ENCODE measurements around the gene LRP6. TPM values are rescaled to one million over a fixed set of nuclear protein-coding genes. Genes with fewer than 3 reads are reported as not detected.

LRP6 gene
- total RNA-seq, 2 donors from 2014 or later, result 20.9 to 30.3 TPM

GRCh38 chr12:12195516-12195915, 71.3 kb downstream of the LRP6 start:
- no peak for ATAC-seq
- intact Hi-C loops (cut with DNase I), result no loop called here

DNA sequence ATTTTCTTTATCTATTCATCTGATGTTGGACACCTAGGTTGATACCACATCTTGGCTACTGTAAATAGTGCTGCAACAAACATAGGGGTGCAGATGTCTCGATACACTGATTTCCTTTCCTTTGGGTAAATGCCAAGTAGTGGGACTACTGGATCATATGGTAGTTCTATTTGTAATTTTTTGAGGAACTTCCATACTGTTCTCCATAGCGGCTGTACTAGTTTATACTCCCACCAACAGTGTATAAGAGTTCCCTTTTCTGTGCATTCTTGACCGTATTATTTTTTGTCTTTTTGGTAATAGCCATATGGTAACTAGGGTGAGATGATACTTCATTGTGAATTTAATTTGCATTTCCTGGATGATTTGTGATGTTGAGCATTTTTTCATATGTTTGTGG, 71.8 kb downstream of the LRP6 start:
- no peak for ATAC-seq
- DNase-seq, result no peak
- intact Hi-C loops (cut with DNase I), result no loop called here

More at GRCh38 chr12:12195516-12195915, 71.3 kb downstream of the LRP6 start:
- DNase-seq, result no peak

- DNase-seq (no peak), ATAC-seq (no peak)
- intact Hi-C loops (cut with DNase I), result no loop called here
Measured at GRCh38 chr12:12194206-12194605, 72.6 kb downstream of the LRP6 start.

DNA sequence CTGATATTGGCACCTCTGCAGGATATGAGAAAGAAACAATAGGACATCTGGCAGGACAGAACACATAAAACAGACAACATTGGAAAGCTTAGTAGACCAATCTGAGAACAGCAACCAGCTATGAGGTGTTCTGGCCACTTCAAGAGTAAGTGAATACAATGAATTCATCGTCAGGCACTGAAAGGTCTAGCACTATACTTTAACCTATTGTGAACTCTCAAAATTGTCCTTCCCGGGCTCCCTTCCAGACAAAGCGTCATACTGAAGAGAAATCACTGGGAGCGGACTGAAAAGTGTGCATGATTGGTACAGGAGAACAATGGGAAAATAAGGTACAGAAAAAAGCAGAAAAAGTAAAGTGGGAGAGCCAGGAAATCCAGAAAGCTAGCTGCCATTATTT, 75.8 kb downstream of the LRP6 start:
- no peak for ATAC-seq
- DNase-seq, result no peak
- intact Hi-C loops (cut with DNase I), result no loop called here

GRCh38 chr12:12190087-12190809, 76.6 kb downstream of the LRP6 start:
- intact Hi-C loops (cut with DNase I), result no loop called here
- no peak for DNase-seq
- ATAC-seq, result no peak

GRCh38 chr12:12185414-12185813, 81.4 kb downstream of the LRP6 start:
- intact Hi-C loops (cut with DNase I), result no loop called here
- DNase-seq, result no peak
- no peak for ATAC-seq

DNA sequence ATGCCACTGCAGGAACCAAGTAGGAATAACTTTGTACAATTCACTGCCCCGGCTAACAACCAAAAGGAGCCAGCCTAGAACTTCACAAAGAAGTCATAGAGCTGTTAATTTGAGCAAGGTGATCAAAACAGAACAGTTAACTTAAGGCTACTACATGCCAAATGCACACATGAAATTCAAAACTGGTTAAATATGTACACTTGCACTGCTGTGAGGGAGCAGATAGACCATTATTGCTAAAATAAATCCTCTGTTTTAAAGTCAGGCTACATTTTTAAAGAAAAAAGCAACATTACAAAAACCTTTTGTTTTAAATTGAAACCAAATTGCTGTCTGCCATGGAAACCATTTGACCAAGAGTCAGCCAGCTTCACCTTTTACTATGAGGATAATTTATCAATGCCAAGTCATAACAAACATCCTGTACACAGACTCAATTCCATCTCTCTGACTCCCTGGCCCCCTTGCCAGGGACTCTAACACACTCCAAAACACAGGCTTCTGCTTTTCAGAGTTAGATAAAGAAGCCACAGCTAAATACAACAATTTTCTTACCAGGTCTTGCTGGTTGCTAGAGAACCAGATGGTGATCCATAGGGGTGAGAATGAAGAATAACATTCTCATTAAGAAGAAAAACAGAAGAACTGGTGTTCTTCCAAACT, 84.0 kb downstream of the LRP6 start:
- DNase-seq (no peak), ATAC-seq (peak; percentile 23 to 44)
- intact Hi-C loops (cut with DNase I), result no loop called here

GRCh38 chr12:12181511-12181910, 85.3 kb downstream of the LRP6 start:
- intact Hi-C loops (cut with DNase I), result no loop called here
- no peak for DNase-seq
- ATAC-seq, result no peak

DNA sequence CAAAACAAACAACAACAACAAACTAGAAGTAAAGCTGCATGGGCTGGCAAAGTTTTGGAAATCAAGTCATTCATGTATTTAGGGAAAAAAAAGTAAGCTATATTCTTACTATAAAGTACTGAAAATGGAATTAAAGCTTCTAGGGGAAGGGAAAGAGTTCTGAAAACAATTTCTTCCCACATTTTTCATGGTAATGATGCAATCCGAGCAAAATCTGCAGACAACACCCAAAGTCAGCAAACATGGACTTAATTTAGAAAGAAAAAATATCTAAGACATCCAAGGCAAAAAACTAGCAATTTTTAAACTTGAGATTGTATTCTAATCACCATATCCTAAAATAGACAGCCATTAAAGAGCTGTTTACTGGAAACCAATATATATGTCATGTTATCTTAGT, 86.3 kb downstream of the LRP6 start:
- no peak for ATAC-seq
- intact Hi-C loops (cut with DNase I), result no loop called here
- no peak for DNase-seq

DNA sequence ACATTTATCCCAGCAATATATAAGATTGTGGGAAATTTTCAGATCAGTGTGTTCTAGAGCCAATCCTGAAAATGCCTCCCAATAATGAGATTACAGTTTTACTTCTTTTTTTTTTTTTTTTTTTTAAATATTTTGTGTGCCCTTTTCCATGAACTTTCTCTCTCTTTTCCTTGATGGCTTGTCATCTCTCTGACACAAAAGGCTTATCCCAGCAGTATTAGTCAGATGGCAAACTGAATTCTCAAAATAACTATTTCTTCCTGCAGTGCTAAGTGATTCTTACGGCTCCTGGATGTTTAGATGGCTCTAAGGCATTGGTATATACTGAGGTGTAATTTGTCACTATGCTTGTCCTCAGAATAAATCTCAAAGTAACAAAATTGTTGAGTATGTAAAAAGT, 86.7 kb downstream of the LRP6 start:
- ATAC-seq (no peak), DNase-seq (no peak)
- intact Hi-C loops (cut with DNase I), result no loop called here

DNA sequence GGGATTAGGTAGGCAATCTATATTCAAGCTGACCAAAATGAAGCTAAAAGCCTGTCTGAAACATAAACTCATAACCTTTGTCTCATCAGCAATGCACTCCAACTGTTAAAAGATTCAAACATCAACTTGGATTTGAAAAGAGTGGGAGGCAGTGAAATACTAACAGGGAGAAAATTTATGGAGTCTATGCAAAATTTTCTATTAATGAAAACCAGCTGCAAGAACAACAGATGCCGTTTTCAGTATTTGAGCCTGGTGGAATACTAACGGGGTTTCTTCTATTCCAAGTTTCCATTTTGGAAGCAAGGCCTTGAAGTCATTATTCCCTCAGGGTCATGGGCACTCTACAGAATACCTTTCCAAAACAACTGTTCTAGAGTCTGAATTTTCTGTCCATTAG, 88.3 kb downstream of the LRP6 start:
- no peak for ATAC-seq
- no peak for DNase-seq
- intact Hi-C loops (cut with DNase I), result loop anchor here in 1 of 2 donors (10.0 kb wide), 1 partner anchor 86 kb away; the partner anchor contains the start of gene LRP6

GRCh38 chr12:12176402-12176801, 90.4 kb downstream of the LRP6 start:
- no peak for DNase-seq
- intact Hi-C loops (cut with DNase I), result loop anchor here in 1 of 2 donors (10.0 kb wide), 1 partner anchor 88 kb away; the partner anchor contains the start of gene LRP6
- ATAC-seq, result no peak

- ATAC-seq (no peak), DNase-seq (no peak)
- intact Hi-C loops (cut with DNase I), result loop anchor here in 1 of 2 donors (10.0 kb wide), 1 partner anchor 93 kb away; the partner anchor contains the start of gene LRP6
Measured at GRCh38 chr12:12171991-12172511, 94.8 kb downstream of the LRP6 start.

DNA sequence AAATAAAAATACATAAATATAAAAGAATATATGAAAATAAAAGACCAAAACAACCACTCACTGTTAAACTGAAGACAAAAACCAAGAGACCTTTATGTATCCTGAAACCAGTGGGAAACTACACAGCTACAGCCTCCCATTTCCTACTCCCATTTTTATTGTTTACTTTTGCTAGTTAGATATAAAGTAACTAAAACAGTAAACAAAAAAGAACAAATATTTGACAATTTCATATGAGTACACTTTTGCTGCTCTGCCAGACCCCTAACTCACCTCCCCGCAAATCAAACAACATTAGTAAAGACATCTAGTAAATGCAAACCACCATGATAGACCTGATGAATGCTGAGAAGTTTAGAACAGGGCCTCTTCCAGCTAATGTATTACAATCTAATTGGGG, 99.0 kb downstream of the LRP6 start:
- DNase-seq (no peak), ATAC-seq (no peak)
- intact Hi-C loops (cut with DNase I), result no loop called here

DNA sequence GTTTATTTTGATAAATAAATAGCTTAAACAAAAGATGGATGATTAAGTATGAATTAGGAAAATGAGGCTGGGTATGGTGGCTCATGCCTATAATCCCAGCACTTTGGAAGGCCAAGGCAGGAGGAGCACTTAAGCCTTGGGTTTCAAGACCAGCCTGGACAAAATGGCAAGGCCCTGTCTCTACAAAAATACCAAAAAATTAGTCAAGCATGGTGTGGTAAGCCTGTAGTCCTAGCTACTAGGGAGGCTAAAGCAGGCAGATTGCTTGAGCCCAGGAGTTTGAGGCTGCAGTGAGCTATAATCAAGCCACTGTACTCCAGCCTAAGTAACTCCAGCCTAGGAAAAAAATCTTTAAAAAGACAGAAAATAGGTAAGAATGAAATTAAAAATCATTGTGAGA, 100.1 kb downstream of the LRP6 start:
- DNase-seq (no peak), ATAC-seq (no peak)

DNA sequence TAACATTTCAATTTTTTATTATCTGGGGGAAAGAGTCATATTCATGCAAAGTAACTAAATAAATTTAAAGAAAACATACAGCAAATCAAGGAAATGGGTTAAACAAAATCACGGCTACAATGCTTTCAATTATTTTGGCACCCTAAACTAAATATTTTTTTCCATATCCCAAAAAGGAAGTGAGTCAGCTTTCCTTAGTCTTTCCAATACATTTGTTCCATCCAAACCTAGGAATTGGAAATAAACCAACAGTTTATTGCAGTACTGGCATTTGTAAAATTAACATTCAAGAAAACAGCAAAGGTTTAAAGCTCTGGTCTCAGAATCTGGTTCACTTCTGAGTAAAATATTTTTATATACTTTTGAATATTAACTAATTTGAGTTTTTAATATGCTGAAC, 106.9 kb downstream of the LRP6 start:
- intact Hi-C loops (cut with DNase I), result no loop called here
- ATAC-seq (no peak), DNase-seq (no peak)

More for the DNA sequence above, 100.1 kb downstream of the LRP6 start:
- intact Hi-C loops (cut with DNase I), result no loop called here

DNA sequence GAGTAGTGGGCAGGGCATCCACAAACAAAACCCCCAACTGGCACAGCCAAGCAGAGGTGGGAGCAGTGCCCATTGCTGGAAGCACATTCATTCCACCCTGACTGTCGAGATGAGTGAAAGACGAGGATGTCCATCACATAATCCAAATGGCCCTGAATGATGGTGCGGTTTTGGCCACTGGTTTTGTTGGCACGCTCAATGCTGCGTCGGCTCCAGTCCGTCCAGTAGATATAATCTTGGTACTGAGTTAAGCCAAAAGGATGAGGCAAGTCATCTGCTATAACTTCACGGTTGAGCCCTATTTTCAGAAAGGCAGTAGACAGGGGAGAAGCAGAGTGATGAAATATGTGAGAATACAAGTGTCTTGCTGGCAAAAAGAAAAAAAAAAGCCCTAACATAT, 108.0 kb downstream of the LRP6 start:
- intact Hi-C loops (cut with DNase I), result no loop called here
- DNase-seq, result no peak
- peak; percentile 47 to 65 for ATAC-seq

GRCh38 chr12:12157424-12157823, 109.4 kb downstream of the LRP6 start:
- ATAC-seq, result no peak
- DNase-seq, result no peak
- intact Hi-C loops (cut with DNase I), result no loop called here

GRCh38 chr12:12156828-12157227, 110.0 kb downstream of the LRP6 start:
- intact Hi-C loops (cut with DNase I), result no loop called here
- no peak for ATAC-seq
- no peak for DNase-seq

DNA sequence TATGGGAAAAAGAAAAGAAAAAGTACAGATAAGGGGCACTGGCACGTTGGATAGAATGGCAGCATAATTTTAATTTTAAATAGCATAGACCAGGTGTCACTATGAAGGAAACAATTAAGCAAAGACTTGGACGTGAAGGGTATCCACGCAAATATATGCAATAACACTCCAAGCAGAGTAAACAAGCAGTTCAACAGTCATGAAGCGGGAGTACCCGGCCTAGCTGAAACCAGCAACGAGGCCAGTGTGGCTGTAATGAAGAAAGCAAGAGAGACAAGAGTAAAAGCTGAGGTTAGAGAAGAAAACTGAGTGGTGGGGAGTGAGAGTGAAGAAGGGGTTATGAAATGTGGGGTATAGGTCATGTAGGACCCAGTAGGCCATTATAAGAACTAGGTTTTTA, 110.7 kb downstream of the LRP6 start:
- no peak for DNase-seq
- ATAC-seq, result no peak
- intact Hi-C loops (cut with DNase I), result no loop called here

DNA sequence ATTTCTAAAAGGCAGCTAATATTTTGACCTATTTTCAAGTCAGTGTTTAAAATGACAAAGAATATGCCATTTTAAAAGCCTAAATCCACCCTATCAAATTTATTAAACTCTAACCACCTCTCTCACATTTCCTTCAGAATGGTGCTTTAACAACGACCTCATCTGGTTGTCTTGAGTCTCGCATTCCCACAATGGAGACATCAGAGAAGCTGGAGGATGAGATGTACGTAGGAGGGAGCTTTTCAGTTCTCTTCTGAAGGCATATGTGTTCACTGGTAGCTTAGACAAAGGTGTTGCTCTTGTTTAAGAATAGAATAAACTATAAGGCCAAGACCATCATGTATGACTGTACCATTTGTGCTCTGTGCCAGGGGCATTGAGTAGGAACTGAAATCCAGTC, 113.2 kb downstream of the LRP6 start:
- no peak for ATAC-seq
- no peak for DNase-seq
- intact Hi-C loops (cut with DNase I), result no loop called here

Data from left cardiac atrium (tissue), 4 donors.